Measurements from ENCODE around the gene NAV3. TPM values are rescaled to one million over a fixed set of nuclear protein-coding genes. Genes with fewer than 3 reads are reported as not detected.

NAV3 gene
- total and polyA plus RNA-seq, 2 donors (not counting 1 experiment from before 2014, with no cell fraction given): not detected

DNA sequence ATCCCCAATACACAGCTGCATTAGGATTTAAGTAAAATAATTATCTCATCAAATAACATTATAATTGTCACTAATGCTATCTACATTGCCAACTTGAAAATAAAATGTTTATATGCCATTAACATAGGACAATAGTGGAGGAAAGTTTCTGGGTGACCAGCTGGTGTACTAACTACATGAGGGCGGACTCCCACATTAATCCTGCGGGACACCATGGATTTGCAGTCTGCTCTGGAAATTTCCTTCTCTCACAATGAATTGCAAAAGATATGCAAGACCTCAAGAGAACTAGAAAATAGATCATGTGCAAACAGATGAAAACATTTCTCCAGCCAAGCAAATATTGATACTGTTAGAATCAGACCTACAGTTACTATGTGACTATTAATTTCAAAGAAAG is 390.1 kb downstream of the NAV3 start:
- WGBS (ENCODE audit: insufficient coverage): 100% methylated on average over 2 of the region's 2 CpGs
- H3K27ac ChIP-seq (ENCODE audit: low read length in 2 of 2): no peak overlapping the region
- H3K4me3 Mint-ChIP-seq: no peak overlapping the region
- no peaks in the 10 kb centered on the region for H3K9me3 ChIP-seq (ENCODE audit: control extremely low read depth in 1 of 3, control insufficient read depth in 2 of 3, insufficient read depth in 1 of 3, low read length in 2 of 3)
- no peaks in the 10 kb centered on the region for H3K9me3 Mint-ChIP-seq (ENCODE audit: insufficient read depth)
- CTCF ChIA-PET: no interaction called here
- H3K9ac ChIP-seq (ENCODE audit: low read length): no peak overlapping the region
- no peaks in the 10 kb centered on the region for H3K36me3 ChIP-seq (replicated peaks in 1 of 2; ENCODE audit: control extremely low read depth in 1 of 2, control insufficient read depth in 1 of 2, extremely low read depth in 1 of 2, insufficient read depth in 2 of 2, low read length in 1 of 2)
- intact Hi-C loops (cut with micrococcal nuclease): no loop called here
- no peaks in the 10 kb centered on the region for H3K27me3 Mint-ChIP-seq
- no peaks in the 10 kb centered on the region for H4K20me1 ChIP-seq (ENCODE audit: control insufficient read depth, insufficient read depth, low read length, poor library complexity, severe bottlenecking)
- no peaks in the 10 kb centered on the region for H3K79me2 ChIP-seq (ENCODE audit: control insufficient read depth, insufficient read depth, low read length)
- no peak overlapping the region for H3K27ac Mint-ChIP-seq
- H3K4me2 ChIP-seq (replicated peaks; ENCODE audit: low read depth, low read length, poor library complexity, severe bottlenecking): no peak overlapping the region
- H3K4me1 ChIP-seq (ENCODE audit: control insufficient read depth in 2 of 2, insufficient read depth in 2 of 2, low read length in 2 of 2): no peaks in the 10 kb centered on the region
- H3K4me3 ChIP-seq (ENCODE audit: control extremely low read depth in 1 of 5, extremely low read depth in 1 of 5, insufficient read depth in 1 of 5, low read depth in 2 of 5, low read length in 4 of 5): no peak overlapping the region
- no peaks in the 10 kb centered on the region for H3K4me1 Mint-ChIP-seq
- POLR2A ChIA-PET: no interaction called here
- H3K27me3 ChIP-seq (replicated peaks in 1 of 4; ENCODE audit: control extremely low read depth in 1 of 4, control insufficient read depth in 3 of 4, insufficient read depth in 4 of 4, low read length in 3 of 4): no peaks in the 10 kb centered on the region
- DNase-seq (no peak), ATAC-seq (ENCODE audit: low read depth) (no peak)
- TF ChIP-seq EZH2 (IDR thresholded peaks at IDR 0.05; ENCODE audit: borderline replicate concordance, insufficient read depth, low read depth, low read length, poor library complexity, severe bottlenecking): no peak
- TF ChIP-seq, protein P1, sequence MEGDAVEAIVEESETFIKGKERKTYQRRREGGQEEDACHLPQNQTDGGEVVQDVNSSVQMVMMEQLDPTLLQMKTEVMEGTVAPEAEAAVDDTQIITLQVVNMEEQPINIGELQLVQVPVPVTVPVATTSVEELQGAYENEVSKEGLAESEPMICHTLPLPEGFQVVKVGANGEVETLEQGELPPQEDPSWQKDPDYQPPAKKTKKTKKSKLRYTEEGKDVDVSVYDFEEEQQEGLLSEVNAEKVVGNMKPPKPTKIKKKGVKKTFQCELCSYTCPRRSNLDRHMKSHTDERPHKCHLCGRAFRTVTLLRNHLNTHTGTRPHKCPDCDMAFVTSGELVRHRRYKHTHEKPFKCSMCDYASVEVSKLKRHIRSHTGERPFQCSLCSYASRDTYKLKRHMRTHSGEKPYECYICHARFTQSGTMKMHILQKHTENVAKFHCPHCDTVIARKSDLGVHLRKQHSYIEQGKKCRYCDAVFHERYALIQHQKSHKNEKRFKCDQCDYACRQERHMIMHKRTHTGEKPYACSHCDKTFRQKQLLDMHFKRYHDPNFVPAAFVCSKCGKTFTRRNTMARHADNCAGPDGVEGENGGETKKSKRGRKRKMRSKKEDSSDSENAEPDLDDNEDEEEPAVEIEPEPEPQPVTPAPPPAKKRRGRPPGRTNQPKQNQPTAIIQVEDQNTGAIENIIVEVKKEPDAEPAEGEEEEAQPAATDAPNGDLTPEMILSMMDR (IDR thresholded peaks at IDR 0.05): no peak
- no peak overlapping the region for H2AFZ ChIP-seq (ENCODE audit: insufficient read depth, low read depth, low read length, poor library complexity, severe bottlenecking)

DNA sequence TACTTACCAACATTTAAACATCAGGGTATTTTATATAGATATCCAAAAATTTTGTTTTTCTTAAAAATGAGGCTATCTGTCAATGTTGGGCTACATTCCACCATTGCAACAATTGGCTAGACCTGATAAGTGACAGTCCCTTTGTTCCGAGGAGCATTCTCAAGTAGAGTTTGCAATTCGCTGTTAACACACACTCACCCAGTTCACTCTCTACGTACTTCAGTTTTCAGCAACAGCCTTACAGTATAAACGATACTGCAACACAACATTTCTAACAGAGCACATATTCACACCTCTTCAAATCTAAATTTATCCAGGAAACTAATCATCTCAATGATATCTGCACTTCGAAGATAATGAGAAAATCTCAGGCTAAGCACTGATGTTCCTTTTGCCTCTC is 393.5 kb downstream of the NAV3 start:
- ATAC-seq (ENCODE audit: low read depth) (no peak), DNase-seq (no peak)
- no peaks in the 10 kb centered on the region for H3K9me3 ChIP-seq (ENCODE audit: control extremely low read depth in 1 of 3, control insufficient read depth in 2 of 3, insufficient read depth in 1 of 3, low read length in 2 of 3)
- no peaks in the 10 kb centered on the region for H3K4me1 ChIP-seq (ENCODE audit: control insufficient read depth in 2 of 2, insufficient read depth in 2 of 2, low read length in 2 of 2)
- TF ChIP-seq, protein P1 (IDR thresholded peaks at IDR 0.05): no peak
- no peak for TF ChIP-seq EZH2 (IDR thresholded peaks at IDR 0.05; ENCODE audit: borderline replicate concordance, insufficient read depth, low read depth, low read length, poor library complexity, severe bottlenecking)
- Mint-ChIP-seq H3K27ac (no peak overlapping the region), H3K27me3 (no peaks in the 10 kb centered on the region), H3K9me3 (ENCODE audit: insufficient read depth) (no peaks in the 10 kb centered on the region), H3K4me1 (no peaks in the 10 kb centered on the region), H3K4me3 (no peak overlapping the region)
- no peaks in the 10 kb centered on the region for H3K79me2 ChIP-seq (ENCODE audit: control insufficient read depth, insufficient read depth, low read length)
- H2AFZ ChIP-seq (ENCODE audit: insufficient read depth, low read depth, low read length, poor library complexity, severe bottlenecking): no peak overlapping the region
- H3K36me3 ChIP-seq (replicated peaks in 1 of 2; ENCODE audit: control extremely low read depth in 1 of 2, control insufficient read depth in 1 of 2, extremely low read depth in 1 of 2, insufficient read depth in 2 of 2, low read length in 1 of 2): no peaks in the 10 kb centered on the region
- no peaks in the 10 kb centered on the region for H4K20me1 ChIP-seq (ENCODE audit: control insufficient read depth, insufficient read depth, low read length, poor library complexity, severe bottlenecking)
- ChIA-PET CTCF (no interaction called here), POLR2A (no interaction called here)
- no peak overlapping the region for H3K27ac ChIP-seq (ENCODE audit: low read length in 2 of 2)
- H3K4me3 ChIP-seq (ENCODE audit: control extremely low read depth in 1 of 5, extremely low read depth in 1 of 5, insufficient read depth in 1 of 5, low read depth in 2 of 5, low read length in 4 of 5): no peak overlapping the region
- WGBS (ENCODE audit: insufficient coverage): 87% methylated on average over 5 of the region's 5 CpGs
- no peaks in the 10 kb centered on the region for H3K27me3 ChIP-seq (replicated peaks in 1 of 4; ENCODE audit: control extremely low read depth in 1 of 4, control insufficient read depth in 3 of 4, insufficient read depth in 4 of 4, low read length in 3 of 4)
- no peak overlapping the region for H3K4me2 ChIP-seq (replicated peaks; ENCODE audit: low read depth, low read length, poor library complexity, severe bottlenecking)
- no peak overlapping the region for H3K9ac ChIP-seq (ENCODE audit: low read length)
- intact Hi-C loops (cut with micrococcal nuclease): no loop called here
